Calu3 (cell line): ENCODE measurements around the gene TFDP2. TPM values are rescaled to one million over a fixed set of nuclear protein-coding genes. Genes with fewer than 3 reads are reported as not detected.

Source experiments
- BruUV-seq: library from RNA; stranded (reverse); fragments of 400-500 nt; replicated peaks from 2 replicates; lab custom pipeline; 2021; lab: Mats Ljungman, UMichigan
- CTCF ChIA-PET: fragments of 300-600 bp; sonication (Branson Sonifier 250); formaldehyde crosslinking; loops from one replicate; lab custom pipeline; 2022; ENCODE audit warnings: antibody characterized with exemption; lab: Charles Lee
- DNase-seq: peaks from one replicate; pipeline ENCODE4 v3.0.0; 2022
- H3K27ac Mint-ChIP-seq: one replicate; pipeline ENCODE4 v1.8.0; 2022; ENCODE audit warnings: mixed read lengths; ENCODE audit not compliant: unreplicated experiment
- H3K27me3 Mint-ChIP-seq: one replicate; pipeline ENCODE4 v1.8.0; 2022; ENCODE audit warnings: mixed read lengths; ENCODE audit not compliant: unreplicated experiment
- H3K36me3 Mint-ChIP-seq: one replicate; pipeline ENCODE4 v1.8.0; 2022; ENCODE audit warnings: mild to moderate bottlenecking, moderate library complexity, mixed read lengths; ENCODE audit not compliant: insufficient read depth, unreplicated experiment
- H3K4me1 Mint-ChIP-seq: one replicate; pipeline ENCODE4 v1.8.0; 2022; ENCODE audit warnings: mild to moderate bottlenecking, low read depth, mixed read lengths; ENCODE audit not compliant: unreplicated experiment
- H3K4me3 Mint-ChIP-seq: one replicate; pipeline ENCODE4 v1.8.0; 2022; ENCODE audit warnings: mild to moderate bottlenecking, low read depth, moderate library complexity, mixed read lengths; ENCODE audit not compliant: unreplicated experiment
- H3K9me3 Mint-ChIP-seq: one replicate; pipeline ENCODE4 v1.8.0; 2022; ENCODE audit warnings: low read depth, mixed read lengths; ENCODE audit not compliant: unreplicated experiment
- CTCF ChIP-seq: fragments of 200-600 bp; IDR thresholded peaks from one replicate; pipeline ENCODE4 v1.8.0; 2022; ENCODE audit warnings: antibody characterized with exemption; ENCODE audit not compliant: unreplicated experiment
- intact Hi-C: fragments of 100-400 bp; cut with micrococcal nuclease; formaldehyde crosslinking; loops from one replicate; pipeline ENCODE4 v1.10.0; 2022; ENCODE audit not compliant: unreplicated experiment
- total RNA-seq: library from RNA; stranded (reverse); gene quantifications from 2 replicates; pipeline ENCODE4 v1.2.3, GENCODE V29; 2022

The TFDP2 gene
- total RNA-seq, 1 experiment from 2014 or later = 54.8 TPM

DNA sequence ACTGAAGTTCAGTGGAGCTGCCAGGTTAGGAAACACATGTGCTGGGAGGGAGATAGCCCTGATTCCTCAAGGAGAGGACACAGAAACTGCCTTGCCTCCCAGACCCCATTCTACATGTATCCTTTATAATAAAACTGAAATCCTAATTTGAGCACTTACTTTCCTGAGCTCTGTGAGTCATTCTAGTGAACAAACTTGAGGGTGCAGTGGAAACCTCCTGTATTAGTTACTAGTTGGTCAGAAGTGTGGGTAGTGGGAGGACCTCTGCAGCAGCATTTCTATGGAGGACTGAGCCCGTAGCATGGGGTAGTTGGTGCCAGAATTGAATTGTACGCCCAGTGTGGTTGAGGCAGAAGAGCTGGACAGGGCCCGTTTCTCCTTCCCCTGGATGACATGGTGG lies 249.0 kb downstream of the TFDP2 start:
- no TSS peak for BruUV-seq
- intact Hi-C loops = no loop called here
- H3K4me3 Mint-ChIP-seq = no peak overlapping the region
- H3K4me1 Mint-ChIP-seq = peaks cover 1% of the 10 kb centered on the region
- H3K27ac Mint-ChIP-seq = no peak overlapping the region
- CTCF ChIA-PET = interaction anchor here (0.6 kb wide), 1 partner anchor 255 kb away, joined by 5 read pairs; no protein-coding TSS in a partner anchor
- H3K9me3 Mint-ChIP-seq = peaks cover 3% of the 10 kb centered on the region
- TF ChIP-seq CTCF = no peak
- no peak for DNase-seq
- H3K36me3 Mint-ChIP-seq = peaks cover 6% of the 10 kb centered on the region
- H3K27me3 Mint-ChIP-seq = no peaks in the 10 kb centered on the region

GRCh38 chr3:141898908-141899307 lies 250.4 kb downstream of the TFDP2 start:
- CTCF ChIA-PET = no interaction called here
- H3K4me3 Mint-ChIP-seq = no peak overlapping the region

DNA sequence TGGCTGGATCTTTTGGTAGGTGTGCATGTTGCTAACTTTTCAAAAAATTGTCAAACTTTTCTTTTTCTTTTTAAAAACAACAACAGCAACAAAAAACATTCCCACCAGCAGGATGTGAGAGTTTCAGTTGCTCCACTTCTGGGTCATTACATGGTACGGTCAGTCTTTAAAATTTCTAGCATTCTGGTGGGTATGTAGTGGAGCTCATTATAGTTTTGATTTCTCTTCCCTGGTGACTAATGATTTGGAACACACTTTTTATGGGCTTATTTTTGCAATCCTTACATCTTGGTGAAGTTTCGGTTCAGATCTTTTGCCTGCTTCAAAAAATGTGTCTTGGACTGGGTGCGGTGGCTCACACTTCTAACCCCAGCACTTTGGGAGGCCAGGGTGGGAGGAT lies 253.6 kb downstream of the TFDP2 start:
- TF ChIP-seq CTCF = no peak
- Mint-ChIP-seq H3K27me3 (no peaks in the 10 kb centered on the region), H3K4me1 (peaks cover 10% of the 10 kb centered on the region), H3K27ac (no peak overlapping the region), H3K4me3 (no peak overlapping the region), H3K36me3 (no peaks in the 10 kb centered on the region), H3K9me3 (peaks cover 3% of the 10 kb centered on the region)
- DNase-seq = no peak
- CTCF ChIA-PET = no interaction called here
- intact Hi-C loops = no loop called here
- no TSS peak for BruUV-seq

More at GRCh38 chr3:141898908-141899307, 250.4 kb downstream of the TFDP2 start:
- H3K4me1 Mint-ChIP-seq = peaks cover 10% of the 10 kb centered on the region
- intact Hi-C loops = no loop called here
- no peak overlapping the region for H3K27ac Mint-ChIP-seq
- no peak for TF ChIP-seq CTCF
- H3K27me3 Mint-ChIP-seq = no peaks in the 10 kb centered on the region
- BruUV-seq = no TSS peak
- peaks cover 3% of the 10 kb centered on the region for H3K9me3 Mint-ChIP-seq
- peaks cover 6% of the 10 kb centered on the region for H3K36me3 Mint-ChIP-seq
- DNase-seq = no peak

GRCh38 chr3:141894524-141895176 lies 254.7 kb downstream of the TFDP2 start:
- peak; percentile 19 for DNase-seq
- intact Hi-C loops = no loop called here
- CTCF ChIA-PET = interaction anchor here (0.8 to 2.1 kb wide), 2 partner anchors 14 to 20 kb away, joined by 3 to 6 read pairs; no protein-coding TSS in a partner anchor
- Mint-ChIP-seq H3K36me3 (no peaks in the 10 kb centered on the region), H3K27me3 (no peaks in the 10 kb centered on the region), H3K9me3 (peaks cover 3% of the 10 kb centered on the region), H3K27ac (no peak overlapping the region), H3K4me1 (peaks cover 10% of the 10 kb centered on the region), H3K4me3 (no peak overlapping the region)
- no TSS peak for BruUV-seq
- no peak for TF ChIP-seq CTCF

Other genes starting within 250 kb of the TFDP2 start
- gene GK5, start 76.0 kb upstream of the TFDP2 start, total RNA-seq = 48.6 and 52.6 TPM in 2 replicates